Endothelial cell of umbilical vein (primary cell): ENCODE results near the gene ACTN3.

Experiments used
- CTCF ChIP-seq, 2 donors: IDR thresholded peaks; 1 replicate in 1 of 2; 2 replicates in 1 of 2; pipeline ENCODE4 v1.5.1; 2011; ENCODE audit warnings: low read length in 2 of 2, mild to moderate bottlenecking in 2 of 2, moderate library complexity in 2 of 2, control low read depth in 1 of 2, inconsistent platforms in 1 of 2, low read depth in 1 of 2; ENCODE audit not compliant: insufficient read depth in 1 of 2; ENCODE audit errors: extremely low read depth in 1 of 2
- EZH2 ChIP-seq: IDR thresholded peaks from 2 replicates; pipeline ENCODE4 v1.6.1; 2012; ENCODE audit warnings: borderline replicate concordance, low read depth, mild to moderate bottlenecking, moderate library complexity, low read length, inconsistent platforms; ENCODE audit not compliant: severe bottlenecking
- GATA2 ChIP-seq: IDR thresholded peaks from 2 replicates; pipeline ENCODE4 v1.7.0; 2011; ENCODE audit warnings: low read depth, mild to moderate bottlenecking, moderate library complexity, mixed read lengths, low read length; ENCODE audit not compliant: insufficient read length, insufficient read depth
- MAX ChIP-seq: IDR thresholded peaks from 2 replicates; pipeline ENCODE4 v1.6.1; 2011; ENCODE audit not compliant: insufficient read depth, insufficient read length
- MYC ChIP-seq: IDR thresholded peaks from one replicate; pipeline ENCODE4 v1.6.1; 2011; ENCODE audit warnings: mild to moderate bottlenecking, low read depth, low read length
- POLR2A ChIP-seq: IDR thresholded peaks from 2 replicates; pipeline ENCODE4 v1.6.1; 2012; ENCODE audit warnings: low read depth, mild to moderate bottlenecking, control low read depth, low read length
- POLR2AphosphoS5 ChIP-seq: IDR thresholded peaks from 2 replicates; pipeline ENCODE4 v1.6.1; 2012; ENCODE audit warnings: low read depth, mild to moderate bottlenecking, control low read depth, low read length, moderate library complexity; ENCODE audit not compliant: insufficient read depth

GRCh38 chr11:66542362-66542761 is 4.3 kb upstream of the ACTN3 start:
- TF ChIP-seq CTCF (IDR thresholded peaks at IDR 0.05; ENCODE audit: extremely low read depth in 1 of 2, insufficient read depth in 1 of 2, low read depth in 1 of 2, low read length in 2 of 2) (no peak), POLR2A (no peak), POLR2AphosphoS5 (no peak), EZH2 (no peak), GATA2 (no peak), MYC (no peak), MAX (no peak)
